CD14-positive monocyte (primary cell): ENCODE data around the gene CCDC200. TPM values are rescaled to one million over a fixed set of nuclear protein-coding genes. Genes with fewer than 3 reads are reported as not detected.

Experiments
- DNase-seq, 3 donors: peaks; one replicate each; pipeline ENCODE4 v3.0.0-alpha.2; 2011 to 2022
- H2AFZ ChIP-seq: 2 replicates; pipeline ENCODE4 v1.6.0; 2012; ENCODE audit warnings: mild to moderate bottlenecking, low read depth, low read length, inconsistent platforms; ENCODE audit not compliant: insufficient read depth, poor library complexity, severe bottlenecking
- H3K27ac ChIP-seq, 2 donors: 1 replicate in 1 of 2; 2 replicates in 1 of 2; pipeline ENCODE4 v1.5.1; 2012 to 2013; ENCODE audit warnings: low read length in 2 of 2, control low read depth in 1 of 2, inconsistent platforms in 1 of 2, low read depth in 1 of 2, mild to moderate bottlenecking in 1 of 2
- H3K27me3 ChIP-seq, 2 donors: one replicate each; pipeline versions ENCODE4 v1.6.0 to v1.6.1; 2011 to 2013; ENCODE audit warnings: low read length in 2 of 2; ENCODE audit not compliant: control insufficient read depth in 2 of 2, insufficient read depth in 2 of 2
- H3K36me3 ChIP-seq, 2 donors: replicated peaks in 1 of 2; 1 replicate in 1 of 2; 2 replicates in 1 of 2; pipeline versions ENCODE4 v1.5.1 to v1.6.1; 2012 to 2013; ENCODE audit warnings: low read length in 2 of 2, control low read depth in 1 of 2, inconsistent platforms in 1 of 2, mild to moderate bottlenecking in 1 of 2; ENCODE audit not compliant: insufficient read depth in 2 of 2, control insufficient read depth in 1 of 2
- H3K4me1 ChIP-seq, 2 donors: 1 replicate in 1 of 2; 2 replicates in 1 of 2; pipeline versions ENCODE4 v1.5.1 to v1.6.1; 2012 to 2013; ENCODE audit warnings: low read length in 2 of 2, control low read depth in 1 of 2, inconsistent platforms in 1 of 2, mild to moderate bottlenecking in 1 of 2, moderate library complexity in 1 of 2; ENCODE audit not compliant: insufficient read depth in 2 of 2, control insufficient read depth in 1 of 2
- H3K4me2 ChIP-seq: replicated peaks from 2 replicates; pipeline ENCODE3; 2012; ENCODE audit warnings: low read length, moderate library complexity, mild to moderate bottlenecking; ENCODE audit not compliant: poor library complexity, severe bottlenecking; ENCODE audit errors: extremely low read depth
- H3K4me3 ChIP-seq, 3 experiments: fragments of 200-600 bp in 1 of 3; sonication (generic) in 1 of 3; replicated peaks in 1 of 3; 1 replicate in 2 of 3; 2 replicates in 1 of 3; pipeline ENCODE4 v1.5.1; 2011 to 2013; ENCODE audit warnings: low read length in 3 of 3, mild to moderate bottlenecking in 3 of 3, control low read depth in 2 of 3, low read depth in 2 of 3, inconsistent platforms in 1 of 3, moderate library complexity in 1 of 3
- H3K79me2 ChIP-seq: 2 replicates; pipeline ENCODE4 v1.6.0; 2012; ENCODE audit warnings: mild to moderate bottlenecking, control low read depth, inconsistent platforms, low read length, moderate library complexity; ENCODE audit not compliant: insufficient read depth
- H3K9ac ChIP-seq: 2 replicates; pipeline ENCODE4 v1.6.0; 2017; ENCODE audit warnings: low read length, mild to moderate bottlenecking; ENCODE audit not compliant: insufficient read depth, poor library complexity, severe bottlenecking
- H3K9me3 ChIP-seq, 2 donors: replicated peaks in 1 of 2; 1 replicate in 1 of 2; 2 replicates in 1 of 2; pipeline versions ENCODE4 v1.5.1 to v1.6.1; 2012 to 2013; ENCODE audit warnings: low read length in 2 of 2, control low read depth in 1 of 2; ENCODE audit not compliant: control insufficient read depth in 1 of 2, insufficient read depth in 1 of 2
- H4K20me1 ChIP-seq: 2 replicates; pipeline ENCODE4 v1.6.0; 2012; ENCODE audit warnings: mild to moderate bottlenecking, low read length, control low read depth, moderate library complexity; ENCODE audit not compliant: insufficient read depth
- H3K27ac Mint-ChIP-seq, 7 donors: one replicate each; pipeline ENCODE4 v1.8.0; 2020; ENCODE audit warnings: mild to moderate bottlenecking in 7 of 7, mixed read lengths in 7 of 7, moderate library complexity in 6 of 7, inconsistent platforms in 2 of 7
- H3K27me3 Mint-ChIP-seq, 3 donors: one replicate each; pipeline ENCODE4 v1.8.0; 2021 to 2022; ENCODE audit warnings: low read depth in 3 of 3, mild to moderate bottlenecking in 3 of 3, mixed read lengths in 3 of 3, moderate library complexity in 3 of 3, inconsistent platforms in 1 of 3
- H3K36me3 Mint-ChIP-seq, 2 donors: one replicate each; pipeline ENCODE4 v1.8.0; 2020; ENCODE audit warnings: mixed read lengths in 2 of 2, inconsistent platforms in 1 of 2, mild to moderate bottlenecking in 1 of 2
- H3K4me1 Mint-ChIP-seq: one replicate; pipeline ENCODE4 v1.8.0; 2020; ENCODE audit warnings: mild to moderate bottlenecking, mixed read lengths
- H3K4me3 Mint-ChIP-seq, 2 donors: one replicate each; pipeline ENCODE4 v1.8.0; 2020; ENCODE audit warnings: mild to moderate bottlenecking in 2 of 2, mixed read lengths in 2 of 2, moderate library complexity in 1 of 2
- H3K9me3 Mint-ChIP-seq, 7 donors: one replicate each; pipeline ENCODE4 v1.8.0; 2020 to 2022; ENCODE audit warnings: mixed read lengths in 7 of 7, mild to moderate bottlenecking in 6 of 7, moderate library complexity in 6 of 7, inconsistent platforms in 2 of 7
- WGBS: methylation state at CpG from one replicate; pipeline ENCODE4 v1.1.5; 2013; ENCODE audit warnings: missing lambda C conversion rate; ENCODE audit not compliant: insufficient coverage; 5-methylcytosine and 5-hydroxymethylcytosine counted together
- intact Hi-C, 2 donors: fragments of 100-400 bp; cut with micrococcal nuclease; formaldehyde crosslinking; loops; one replicate each; pipeline versions ENCODE4 v1.15.0 to v1.15.1; 2023
- polyA plus RNA-seq, 3 donors: library from polyadenylated mRNA; depleted of rRNA in 1 of 3; unstranded in 2 of 3; stranded (reverse) in 1 of 3; fragments of 300-500 nt in 2 of 3; fragments of >200 nt in 1 of 3; fragmentation: Illumina TruSeq in 2 of 3; gene quantifications; 1 replicate in 2 of 3; 2 replicates in 1 of 3; pipeline ENCODE4 v1.2.3, GENCODE V29; 2012 to 2021
- TF ChIP-seq, protein P1 (sequence below): fragments of 200-600 bp; IDR thresholded peaks from one replicate; pipeline ENCODE4 v1.8.0; 2022; ENCODE audit warnings: antibody characterized with exemption, mild to moderate bottlenecking

CCDC200 gene
- polyA plus RNA-seq, 3 donors, result not detected

DNA sequence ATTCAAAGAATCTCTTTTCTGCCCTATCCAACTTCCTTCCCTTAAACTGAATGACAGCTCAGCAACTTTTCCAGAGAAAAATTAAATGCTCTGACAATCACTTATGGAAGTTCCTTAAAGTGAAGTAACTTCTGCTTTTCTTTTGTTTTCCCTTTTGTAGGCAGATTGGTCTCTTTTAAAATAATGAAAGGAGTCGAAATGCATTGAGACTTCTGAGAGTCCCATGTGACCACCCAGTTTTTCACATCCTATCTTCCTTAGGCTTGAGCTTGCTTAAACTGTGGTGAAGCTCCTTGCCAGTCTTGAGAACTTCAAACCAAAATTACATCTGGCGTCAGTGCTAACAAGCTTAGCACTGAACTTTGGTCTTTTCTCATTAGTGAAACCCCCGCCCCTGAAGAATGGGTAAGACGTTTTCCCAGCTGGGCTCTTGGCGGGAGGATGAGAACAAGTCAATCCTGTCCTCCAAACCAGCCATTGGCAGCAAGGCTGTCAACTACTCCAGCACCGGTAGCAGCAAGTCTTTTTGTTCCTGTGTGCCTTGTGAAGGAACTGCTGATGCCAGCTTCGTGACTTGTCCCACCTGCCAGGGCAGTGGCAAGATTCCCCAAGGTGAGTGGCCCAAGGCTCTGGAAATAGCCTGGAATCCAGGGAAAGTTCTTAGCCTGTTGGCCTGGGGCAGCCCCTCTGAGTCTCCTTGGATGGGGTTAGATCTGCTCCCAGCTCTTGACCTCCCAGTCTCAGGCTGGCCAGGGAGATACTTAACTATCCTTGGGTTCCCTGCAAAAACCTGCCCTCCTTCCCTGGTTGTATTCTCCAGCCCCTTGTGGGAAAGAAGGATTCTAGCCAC lies 15.6 kb downstream of the CCDC200 start:
- Histone ChIP-seq H3K4me1 (peaks cover 29 to 36% of the 10 kb centered on the region in 2 donors), H3K4me3 (peak overlapping the region; percentile 73 to 96 (median 82)), H3K27ac (peak overlapping the region; percentile 84 to 85), H3K27me3 (no peaks in the 10 kb centered on the region), H3K9ac (peak overlapping the region; percentile 77), H3K79me2 (peaks cover 19% of the 10 kb centered on the region), H3K9me3 (no peaks in the 10 kb centered on the region), H4K20me1 (peaks cover 54% of the 10 kb centered on the region), H3K4me2 (peak overlapping the region; percentile 96), H2AFZ (peak overlapping the region; percentile 71), H3K36me3 (peaks cover 61 to 71% of the 10 kb centered on the region in 2 donors)
- H3K4me3 Mint-ChIP-seq, result peak overlapping the region; percentile 98
- intact Hi-C loops, result loop anchor here in 1 of 2 donors (5.0 kb wide), 1 partner anchor 104 kb away; no protein-coding TSS in a partner anchor
- TF ChIP-seq, protein P1, sequence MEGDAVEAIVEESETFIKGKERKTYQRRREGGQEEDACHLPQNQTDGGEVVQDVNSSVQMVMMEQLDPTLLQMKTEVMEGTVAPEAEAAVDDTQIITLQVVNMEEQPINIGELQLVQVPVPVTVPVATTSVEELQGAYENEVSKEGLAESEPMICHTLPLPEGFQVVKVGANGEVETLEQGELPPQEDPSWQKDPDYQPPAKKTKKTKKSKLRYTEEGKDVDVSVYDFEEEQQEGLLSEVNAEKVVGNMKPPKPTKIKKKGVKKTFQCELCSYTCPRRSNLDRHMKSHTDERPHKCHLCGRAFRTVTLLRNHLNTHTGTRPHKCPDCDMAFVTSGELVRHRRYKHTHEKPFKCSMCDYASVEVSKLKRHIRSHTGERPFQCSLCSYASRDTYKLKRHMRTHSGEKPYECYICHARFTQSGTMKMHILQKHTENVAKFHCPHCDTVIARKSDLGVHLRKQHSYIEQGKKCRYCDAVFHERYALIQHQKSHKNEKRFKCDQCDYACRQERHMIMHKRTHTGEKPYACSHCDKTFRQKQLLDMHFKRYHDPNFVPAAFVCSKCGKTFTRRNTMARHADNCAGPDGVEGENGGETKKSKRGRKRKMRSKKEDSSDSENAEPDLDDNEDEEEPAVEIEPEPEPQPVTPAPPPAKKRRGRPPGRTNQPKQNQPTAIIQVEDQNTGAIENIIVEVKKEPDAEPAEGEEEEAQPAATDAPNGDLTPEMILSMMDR, result no peak
- peak; percentile 25 to 82 (median 74) for DNase-seq
- peaks cover 0 to 2% (median 1%) of the 10 kb centered on the region in 3 donors for H3K27me3 Mint-ChIP-seq
- H3K36me3 Mint-ChIP-seq, result peaks cover 55 to 68% of the 10 kb centered on the region in 2 donors
- 37% methylated on average over 3 of the region's 7 CpGs for WGBS
- peak overlapping the region; percentile 91 to 97 (median 95) for H3K27ac Mint-ChIP-seq
- H3K9me3 Mint-ChIP-seq, result peaks cover 0 to 2% (median 0%) of the 10 kb centered on the region in 7 donors
- H3K4me1 Mint-ChIP-seq, result peaks cover 36% of the 10 kb centered on the region

- 0% methylated on average over 20 of the region's 54 CpGs for WGBS
- peaks cover 51% of the 10 kb centered on the region for H4K20me1 ChIP-seq
- intact Hi-C loops, result loop anchor here in 1 of 2 donors (5.0 kb wide), 1 partner anchor 106 kb away; no protein-coding TSS in a partner anchor
- peak within 1 kb of the TSS; percentile 96 for H3K4me2 ChIP-seq
- peak within 1 kb of the TSS; percentile 98 for H3K4me3 Mint-ChIP-seq
- peaks cover 60 to 71% of the 10 kb centered on the region in 2 donors for H3K36me3 ChIP-seq
- H3K9ac ChIP-seq, result peak within 1 kb of the TSS; percentile 77
- TF ChIP-seq, protein P1, result peak; percentile 25
- peak within 1 kb of the TSS; percentile 91 to 97 (median 95) for H3K27ac Mint-ChIP-seq
- H3K4me3 ChIP-seq, result peak within 1 kb of the TSS; percentile 73 to 96 (median 82)
- peak within 1 kb of the TSS; percentile 71 for H2AFZ ChIP-seq
- no peaks in the 10 kb centered on the region for H3K27me3 ChIP-seq
- peak within 1 kb of the TSS; percentile 84 to 85 for H3K27ac ChIP-seq
- no peaks in the 10 kb centered on the region for H3K9me3 ChIP-seq
- peaks cover 29 to 36% of the 10 kb centered on the region in 2 donors for H3K4me1 ChIP-seq
- H3K79me2 ChIP-seq, result peaks cover 19% of the 10 kb centered on the region
- peak; percentile 47 to 94 (median 60) for DNase-seq
- H3K27me3 Mint-ChIP-seq, result peaks cover 0 to 2% (median 0%) of the 10 kb centered on the region in 3 donors
- peaks cover 36% of the 10 kb centered on the region for H3K4me1 Mint-ChIP-seq
- H3K36me3 Mint-ChIP-seq, result peaks cover 55 to 68% of the 10 kb centered on the region in 2 donors
- no peaks in the 10 kb centered on the region for H3K9me3 Mint-ChIP-seq
These were observed 16.7 kb downstream of the CCDC200 start, which contains the start of gene TMEM106A for GRCh38 chr17:43211480-43212402. Gene TMEM106A (plus strand): TSS chr17:43211875. CDS start chr17:43213042, 1,167 bp downstream.
